ENCODE data around the gene HOXA5.

DNA sequence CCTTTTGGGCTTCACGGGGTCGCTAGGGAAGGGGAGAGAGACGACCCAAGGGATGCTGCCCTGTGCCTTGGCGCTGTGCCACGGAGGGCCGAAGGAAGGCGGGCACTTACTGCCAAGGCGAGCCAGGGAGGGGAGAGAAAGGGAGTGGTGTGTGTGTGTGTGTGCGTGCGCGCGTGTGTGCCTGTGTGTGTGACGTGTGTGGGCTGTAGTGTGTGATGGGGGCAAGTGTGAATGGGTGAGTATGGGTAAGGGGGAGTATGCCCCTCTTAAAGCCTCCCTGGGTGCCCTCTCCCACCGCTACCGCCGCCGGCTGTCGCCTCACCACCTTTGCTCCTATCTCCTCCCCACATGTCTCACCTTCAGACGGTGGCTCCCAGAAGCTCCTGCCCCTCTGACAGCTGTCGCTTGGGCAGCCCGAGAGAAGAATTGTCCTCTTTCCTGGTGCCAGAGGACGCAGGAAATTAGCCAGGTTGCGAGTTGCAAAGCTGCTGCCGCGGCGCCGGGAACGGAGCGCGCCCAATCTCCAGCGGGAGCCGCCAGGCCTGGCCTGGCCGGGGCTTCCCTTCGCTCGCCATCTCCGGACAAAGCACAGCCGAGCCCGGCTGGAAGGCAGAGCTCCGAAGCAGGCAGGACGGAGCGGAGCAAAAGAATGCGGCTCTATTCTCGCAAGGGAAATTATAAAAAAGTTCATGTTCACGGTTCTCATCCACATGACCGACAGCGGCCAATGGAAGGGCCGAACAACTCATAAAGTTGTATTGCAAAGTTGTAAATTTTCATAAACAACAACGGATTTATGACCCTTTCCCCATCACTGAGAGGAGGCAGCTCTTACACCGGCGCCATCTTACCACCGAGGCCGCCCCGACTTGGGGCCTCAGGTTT is 8.7 kb upstream of the HOXA5 start, which contains the start of gene HOXA3:
- TF ChIP-seq POLR2A (IDR thresholded peaks at IDR 0.05) (no peak), EP300 (IDR thresholded peaks at IDR 0.05) (no peak)
- TF ChIP-seq, protein P1, sequence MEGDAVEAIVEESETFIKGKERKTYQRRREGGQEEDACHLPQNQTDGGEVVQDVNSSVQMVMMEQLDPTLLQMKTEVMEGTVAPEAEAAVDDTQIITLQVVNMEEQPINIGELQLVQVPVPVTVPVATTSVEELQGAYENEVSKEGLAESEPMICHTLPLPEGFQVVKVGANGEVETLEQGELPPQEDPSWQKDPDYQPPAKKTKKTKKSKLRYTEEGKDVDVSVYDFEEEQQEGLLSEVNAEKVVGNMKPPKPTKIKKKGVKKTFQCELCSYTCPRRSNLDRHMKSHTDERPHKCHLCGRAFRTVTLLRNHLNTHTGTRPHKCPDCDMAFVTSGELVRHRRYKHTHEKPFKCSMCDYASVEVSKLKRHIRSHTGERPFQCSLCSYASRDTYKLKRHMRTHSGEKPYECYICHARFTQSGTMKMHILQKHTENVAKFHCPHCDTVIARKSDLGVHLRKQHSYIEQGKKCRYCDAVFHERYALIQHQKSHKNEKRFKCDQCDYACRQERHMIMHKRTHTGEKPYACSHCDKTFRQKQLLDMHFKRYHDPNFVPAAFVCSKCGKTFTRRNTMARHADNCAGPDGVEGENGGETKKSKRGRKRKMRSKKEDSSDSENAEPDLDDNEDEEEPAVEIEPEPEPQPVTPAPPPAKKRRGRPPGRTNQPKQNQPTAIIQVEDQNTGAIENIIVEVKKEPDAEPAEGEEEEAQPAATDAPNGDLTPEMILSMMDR (IDR thresholded peaks at IDR 0.05), result no peak
